ENCODE measurements around the gene HINT1. TPM values are rescaled to one million over a fixed set of nuclear protein-coding genes. Genes with fewer than 3 reads are reported as not detected.

The HINT1 gene
- total and polyA plus RNA-seq, 9 of the 15 experiments (the other 6 are each of a cell fraction or from before 2014, with no cell fraction given) = 296 to 1,027 (median 500) TPM

DNA sequence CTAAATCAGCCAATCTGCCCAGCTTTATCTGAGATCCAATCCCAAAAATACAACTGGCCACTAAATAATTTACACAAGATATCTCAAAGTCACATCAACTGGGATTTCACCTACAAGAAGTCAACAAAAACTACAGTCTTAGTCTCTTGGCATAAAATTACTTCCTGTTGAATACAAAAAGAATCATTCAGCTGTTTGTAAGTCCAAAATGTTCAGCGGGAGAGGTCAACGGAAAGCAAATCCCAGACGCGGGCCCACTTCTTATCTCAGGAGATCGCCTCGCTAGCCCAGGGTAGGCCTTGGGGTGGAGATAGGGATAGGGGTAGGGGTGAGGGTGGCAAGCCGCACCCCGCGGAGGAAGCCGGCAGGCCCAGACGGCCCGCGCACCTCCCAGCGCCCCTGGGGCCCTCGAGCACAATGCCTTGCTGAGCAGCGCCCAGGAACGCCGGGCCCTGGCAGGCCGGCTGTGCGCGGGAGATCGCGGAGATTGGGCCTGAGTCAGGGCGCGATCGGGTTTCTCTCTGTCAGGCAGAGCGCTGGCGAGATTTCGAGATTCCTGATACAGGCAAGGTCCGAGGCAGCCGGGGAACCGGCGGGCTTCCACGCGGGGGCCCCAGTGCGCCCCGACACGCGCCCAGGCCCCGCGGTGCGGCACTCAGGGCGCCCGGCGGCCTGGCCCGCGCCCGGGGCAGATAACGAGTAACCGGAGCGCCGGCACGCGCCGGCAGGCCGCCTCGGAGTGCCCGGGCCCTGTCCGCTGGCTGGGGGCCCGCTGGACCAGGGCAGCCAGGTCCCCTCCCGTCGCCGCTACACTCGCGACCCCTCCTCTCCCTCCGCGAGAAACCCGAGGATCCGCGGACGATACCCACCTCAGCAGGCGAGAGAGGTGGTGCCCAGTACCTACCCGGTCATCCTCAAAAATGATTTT lies 601 bp downstream of the HINT1 start (continued):
- TF ChIP-seq, protein P1, sequence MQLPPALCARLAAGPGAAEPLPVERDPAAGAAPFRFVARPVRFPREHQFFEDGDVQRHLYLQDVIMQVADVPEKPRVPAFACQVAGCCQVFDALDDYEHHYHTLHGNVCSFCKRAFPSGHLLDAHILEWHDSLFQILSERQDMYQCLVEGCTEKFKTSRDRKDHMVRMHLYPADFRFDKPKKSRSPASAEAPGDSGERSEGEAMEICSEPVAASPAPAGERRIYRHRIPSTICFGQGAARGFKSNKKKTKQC (CRISPR knock-in tag; IDR thresholded peaks at IDR 0.05) = peak; percentile 89; the same call in 1 of the 2 replicates
- TF ChIP-seq TAF15 (IDR thresholded peaks at IDR 0.05; ENCODE audit: low read depth, low read length) (no peak), ZNF232 (CRISPR knock-in tag; IDR thresholded peaks at IDR 0.05) (no peak), FOXP1 (CRISPR knock-in tag; IDR thresholded peaks at IDR 0.05) (peak; percentile 82; the same call in 1 of the 2 replicates), CCNT2 (IDR thresholded peaks at IDR 0.05; ENCODE audit: borderline replicate concordance, extremely low read depth, insufficient read length, low read depth, low read length) (peak; percentile 96), ZNF12 (CRISPR knock-in tag; IDR thresholded peaks at IDR 0.05) (no peak), RBFOX2 (IDR thresholded peaks at IDR 0.05; ENCODE audit: low read depth, low read length) (peak; percentile 96), MAFK (IDR thresholded peaks at IDR 0.05; ENCODE audit: low read length) (no peak), ZFP1 (CRISPR knock-in tag; IDR thresholded peaks at IDR 0.05) (no peak), POLR2AphosphoS5 (IDR thresholded peaks at IDR 0.05; ENCODE audit: control insufficient read depth, insufficient read depth, low read depth, low read length) (peak; percentile 61; the same call in 1 of the 2 replicates), RAD21 (CRISPR knock-in tag; conservative IDR thresholded peaks at IDR 0.05 in 1 of 2, IDR thresholded peaks at IDR 0.05 in 1 of 2) (peak; percentile 44 to 57), YY1 (IDR thresholded peaks at IDR 0.05; ENCODE audit: borderline replicate concordance in 1 of 3, control insufficient read depth in 1 of 3, extremely low read depth in 1 of 3, insufficient read depth in 3 of 3, insufficient read length in 1 of 3, insufficient replicate concordance in 2 of 3, low read depth in 1 of 3, low read length in 2 of 3) (peak in 2 of 3 experiments; percentile 33 to 34), PTBP1 (IDR thresholded peaks at IDR 0.05; ENCODE audit: low read depth, low read length) (peak; percentile 47; the same call in 1 of the 2 replicates), TBL1XR1 (IDR thresholded peaks at IDR 0.05; ENCODE audit: low read length in 2 of 2) (no peak), BCL6 (CRISPR knock-in tag; IDR thresholded peaks at IDR 0.05) (no peak)
- TF ChIP-seq, protein P2, sequence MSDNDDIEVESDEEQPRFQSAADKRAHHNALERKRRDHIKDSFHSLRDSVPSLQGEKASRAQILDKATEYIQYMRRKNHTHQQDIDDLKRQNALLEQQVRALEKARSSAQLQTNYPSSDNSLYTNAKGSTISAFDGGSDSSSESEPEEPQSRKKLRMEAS (CRISPR knock-in tag; IDR thresholded peaks at IDR 0.05) = peak; percentile 81
- TF ChIP-seq, protein P3, sequence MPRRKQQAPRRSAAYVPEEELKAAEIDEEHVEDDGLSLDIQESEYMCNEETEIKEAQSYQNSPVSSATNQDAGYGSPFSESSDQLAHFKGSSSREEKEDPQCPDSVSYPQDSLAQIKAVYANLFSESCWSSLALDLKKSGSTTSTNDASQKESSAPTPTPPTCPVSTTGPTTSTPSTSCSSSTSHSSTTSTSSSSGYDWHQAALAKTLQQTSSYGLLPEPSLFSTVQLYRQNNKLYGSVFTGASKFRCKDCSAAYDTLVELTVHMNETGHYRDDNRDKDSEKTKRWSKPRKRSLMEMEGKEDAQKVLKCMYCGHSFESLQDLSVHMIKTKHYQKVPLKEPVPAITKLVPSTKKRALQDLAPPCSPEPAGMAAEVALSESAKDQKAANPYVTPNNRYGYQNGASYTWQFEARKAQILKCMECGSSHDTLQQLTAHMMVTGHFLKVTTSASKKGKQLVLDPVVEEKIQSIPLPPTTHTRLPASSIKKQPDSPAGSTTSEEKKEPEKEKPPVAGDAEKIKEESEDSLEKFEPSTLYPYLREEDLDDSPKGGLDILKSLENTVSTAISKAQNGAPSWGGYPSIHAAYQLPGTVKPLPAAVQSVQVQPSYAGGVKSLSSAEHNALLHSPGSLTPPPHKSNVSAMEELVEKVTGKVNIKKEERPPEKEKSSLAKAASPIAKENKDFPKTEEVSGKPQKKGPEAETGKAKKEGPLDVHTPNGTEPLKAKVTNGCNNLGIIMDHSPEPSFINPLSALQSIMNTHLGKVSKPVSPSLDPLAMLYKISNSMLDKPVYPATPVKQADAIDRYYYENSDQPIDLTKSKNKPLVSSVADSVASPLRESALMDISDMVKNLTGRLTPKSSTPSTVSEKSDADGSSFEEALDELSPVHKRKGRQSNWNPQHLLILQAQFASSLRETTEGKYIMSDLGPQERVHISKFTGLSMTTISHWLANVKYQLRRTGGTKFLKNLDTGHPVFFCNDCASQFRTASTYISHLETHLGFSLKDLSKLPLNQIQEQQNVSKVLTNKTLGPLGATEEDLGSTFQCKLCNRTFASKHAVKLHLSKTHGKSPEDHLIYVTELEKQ (CRISPR knock-in tag; IDR thresholded peaks at IDR 0.05) = no peak
- TF ChIP-seq, protein P4, sequence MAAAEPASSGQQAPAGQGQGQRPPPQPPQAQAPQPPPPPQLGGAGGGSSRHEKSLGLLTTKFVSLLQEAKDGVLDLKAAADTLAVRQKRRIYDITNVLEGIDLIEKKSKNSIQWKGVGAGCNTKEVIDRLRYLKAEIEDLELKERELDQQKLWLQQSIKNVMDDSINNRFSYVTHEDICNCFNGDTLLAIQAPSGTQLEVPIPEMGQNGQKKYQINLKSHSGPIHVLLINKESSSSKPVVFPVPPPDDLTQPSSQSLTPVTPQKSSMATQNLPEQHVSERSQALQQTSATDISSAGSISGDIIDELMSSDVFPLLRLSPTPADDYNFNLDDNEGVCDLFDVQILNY (CRISPR knock-in tag; IDR thresholded peaks at IDR 0.05) = peak; percentile 83; the same call in 1 of the 2 replicates
- TF ChIP-seq, protein P5, sequence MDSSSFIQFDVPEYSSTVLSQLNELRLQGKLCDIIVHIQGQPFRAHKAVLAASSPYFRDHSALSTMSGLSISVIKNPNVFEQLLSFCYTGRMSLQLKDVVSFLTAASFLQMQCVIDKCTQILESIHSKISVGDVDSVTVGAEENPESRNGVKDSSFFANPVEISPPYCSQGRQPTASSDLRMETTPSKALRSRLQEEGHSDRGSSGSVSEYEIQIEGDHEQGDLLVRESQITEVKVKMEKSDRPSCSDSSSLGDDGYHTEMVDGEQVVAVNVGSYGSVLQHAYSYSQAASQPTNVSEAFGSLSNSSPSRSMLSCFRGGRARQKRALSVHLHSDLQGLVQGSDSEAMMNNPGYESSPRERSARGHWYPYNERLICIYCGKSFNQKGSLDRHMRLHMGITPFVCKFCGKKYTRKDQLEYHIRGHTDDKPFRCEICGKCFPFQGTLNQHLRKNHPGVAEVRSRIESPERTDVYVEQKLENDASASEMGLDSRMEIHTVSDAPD (CRISPR knock-in tag; IDR thresholded peaks at IDR 0.05) = no peak

Measured in K562 (cell line).